Measurements from ENCODE around the gene C12orf54.
"Not testable (repeated sequence)": the region's sequence is repeated elsewhere in the genome, so short reads cannot be mapped to it uniquely, and the experiment has no call there.

Gene C12orf54

GRCh38 chr12:48482198-48482597 lies at the start of gene C12orf54:
C12orf54 (plus strand) TSS chr12:48482498; CDS start chr12:48483297, 799 bp downstream.
- no peak for DNase-seq

DNA sequence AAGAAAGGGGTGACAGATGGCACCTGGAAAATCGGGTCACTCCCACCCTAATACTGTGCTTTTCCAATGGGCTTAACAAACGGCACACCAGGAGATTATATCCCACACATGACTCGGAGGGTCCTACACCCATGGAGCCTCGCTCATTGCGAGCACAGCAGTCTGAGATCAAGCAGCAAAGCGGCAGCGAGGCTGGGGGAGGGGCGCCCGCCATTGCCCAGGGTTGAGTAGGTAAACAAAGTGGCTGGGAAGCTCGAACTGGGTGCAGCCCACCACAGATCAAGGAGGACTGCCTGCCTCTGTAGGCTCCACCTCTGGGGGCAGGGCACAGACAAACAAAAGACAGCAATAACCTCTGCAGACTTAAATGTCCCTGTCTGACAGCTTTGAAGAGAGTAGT lies 48.3 kb upstream of the C12orf54 start:
- not testable (repeated sequence) for DNase-seq

GRCh38 chr12:48441069-48441468 lies 41.2 kb upstream of the C12orf54 start:
- no peak for DNase-seq

- DNase-seq, result no peak
Measured at GRCh38 chr12:48442179-48442847, 40.0 kb upstream of the C12orf54 start.

DNA sequence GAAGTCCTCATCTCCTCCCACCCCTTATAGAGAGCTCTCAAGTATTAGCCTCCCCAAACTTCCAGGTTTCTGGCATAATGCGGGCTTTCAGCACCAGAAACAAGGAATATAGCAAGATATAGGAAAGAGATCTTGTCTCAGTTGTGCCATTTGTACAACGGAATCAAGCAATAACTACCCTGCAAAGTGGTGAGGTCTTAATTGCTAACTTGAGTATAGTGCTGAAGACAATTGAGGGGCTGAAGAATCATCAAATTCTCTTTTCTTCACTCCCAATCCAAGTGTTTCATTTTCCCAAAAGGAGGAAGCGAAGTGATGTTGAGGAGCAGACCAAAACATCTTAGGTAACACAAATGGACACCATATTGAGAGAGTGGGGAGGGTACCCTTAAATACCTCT lies 36.8 kb upstream of the C12orf54 start:
- DNase-seq, result no peak

- no peak for DNase-seq
Measured at GRCh38 chr12:48446161-48446776, 36.0 kb upstream of the C12orf54 start.

GRCh38 chr12:48447755-48448154 lies 34.5 kb upstream of the C12orf54 start:
- DNase-seq, result no peak

GRCh38 chr12:48451372-48451771 lies 30.9 kb upstream of the C12orf54 start:
- DNase-seq, result no peak

- not testable (repeated sequence) for DNase-seq
Measured at GRCh38 chr12:48452961-48453360, 29.3 kb upstream of the C12orf54 start.

DNA sequence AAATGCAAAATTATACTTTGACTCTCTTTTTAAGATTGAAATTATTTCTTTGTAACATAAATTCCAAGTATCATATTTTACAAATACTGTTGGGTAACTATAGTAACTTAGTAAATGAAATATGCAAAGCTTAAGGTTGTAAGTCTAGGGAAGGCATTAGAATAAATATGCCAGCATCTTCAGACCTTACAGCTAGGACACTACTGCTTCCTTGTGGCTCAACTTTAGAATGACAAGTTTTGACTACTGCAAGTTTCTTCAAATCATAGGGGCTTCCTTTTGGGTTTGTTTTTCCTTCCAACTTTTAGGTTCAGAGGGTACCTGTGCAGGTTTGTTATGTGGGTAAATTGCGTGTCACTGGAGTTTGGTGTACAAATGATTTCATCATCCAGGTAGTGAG lies 27.6 kb upstream of the C12orf54 start:
- DNase-seq, result no peak

- DNase-seq, result no peak
Measured at GRCh38 chr12:48455116-48455515, 27.2 kb upstream of the C12orf54 start.

- no peak for DNase-seq
Measured at GRCh38 chr12:48459259-48459658, 23.0 kb upstream of the C12orf54 start.

- not testable (repeated sequence) for DNase-seq
Measured at GRCh38 chr12:48469027-48469426, 13.3 kb upstream of the C12orf54 start.

DNA sequence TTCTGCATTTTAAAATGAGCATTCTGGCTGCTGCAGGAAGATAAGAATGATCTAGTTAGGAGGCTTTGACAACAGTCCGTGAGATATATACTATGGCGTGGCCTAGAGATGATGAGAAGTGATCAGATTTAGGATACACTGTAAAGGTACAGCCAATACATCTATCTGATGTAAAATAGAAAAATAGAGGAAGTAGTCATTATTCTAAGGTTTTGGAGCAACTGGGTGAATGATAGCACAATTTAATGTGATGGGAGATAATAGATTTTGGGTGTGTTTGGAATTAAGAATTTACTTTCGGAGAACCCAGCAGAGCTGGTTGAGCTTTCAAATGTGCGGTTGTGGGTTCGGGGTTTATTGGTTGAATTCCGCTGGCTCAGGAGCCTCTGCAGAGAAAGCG lies 10.0 kb upstream of the C12orf54 start, which contains the start of gene ANP32D:
TSS of gene ANP32D (plus strand) at position 301 of the 400 bp plus-strand sequence. CDS start 106 bp downstream, outside the sequence.
- DNase-seq, result no peak

DNA sequence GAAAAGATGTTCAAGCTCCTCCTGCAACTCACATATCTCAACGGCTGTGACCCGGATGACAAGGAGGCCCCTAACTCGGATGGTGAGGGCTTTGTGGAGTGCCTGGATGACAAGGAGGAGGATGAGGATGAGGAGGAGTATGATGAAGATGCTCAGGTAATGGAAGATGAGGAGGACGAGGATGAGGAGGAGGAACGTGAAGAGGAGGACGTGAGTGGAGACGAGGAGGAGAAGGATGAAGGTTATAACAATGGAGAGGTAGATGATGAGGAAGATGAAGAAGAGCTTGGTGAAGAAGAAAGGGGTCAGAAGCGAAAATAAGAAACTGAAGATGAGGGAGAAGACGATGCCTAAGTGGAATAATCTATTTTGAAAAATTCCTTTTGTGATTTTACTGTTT lies 9.2 kb upstream of the C12orf54 start:
- no peak for DNase-seq

GRCh38 chr12:48474497-48474896 lies 7.8 kb upstream of the C12orf54 start:
- not testable (repeated sequence) for DNase-seq

GRCh38 chr12:48482930-48483329 lies 632 bp downstream of the C12orf54 start:
- no peak for DNase-seq

- no peak for DNase-seq
Measured at GRCh38 chr12:48486261-48486660, 4.0 kb downstream of the C12orf54 start.

DNA sequence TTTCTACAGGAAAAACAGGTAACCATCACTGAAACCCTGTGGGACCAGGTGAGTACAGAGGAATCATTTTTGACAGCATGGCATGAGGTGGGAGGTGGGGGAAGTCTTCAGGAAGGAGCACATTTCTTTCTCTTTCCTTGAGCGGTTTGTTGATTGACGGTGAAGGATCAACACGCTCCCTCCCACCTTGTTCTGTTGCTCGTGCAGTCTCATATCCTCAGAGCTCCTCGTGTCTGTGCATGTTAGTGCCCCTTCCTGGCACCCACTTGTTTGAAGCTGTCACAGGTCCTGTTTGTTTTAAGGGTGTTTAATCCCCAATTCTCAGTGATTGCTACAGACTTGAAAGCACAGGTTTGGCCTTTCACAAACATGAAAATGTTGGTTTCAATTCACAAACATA lies 4.4 kb downstream of the C12orf54 start:
- DNase-seq, result no peak

- no peak for DNase-seq
Measured at GRCh38 chr12:48489012-48489411, 6.7 kb downstream of the C12orf54 start.

GRCh38 chr12:48489456-48489855 lies 7.2 kb downstream of the C12orf54 start:
- DNase-seq, result not testable (repeated sequence)

DNA sequence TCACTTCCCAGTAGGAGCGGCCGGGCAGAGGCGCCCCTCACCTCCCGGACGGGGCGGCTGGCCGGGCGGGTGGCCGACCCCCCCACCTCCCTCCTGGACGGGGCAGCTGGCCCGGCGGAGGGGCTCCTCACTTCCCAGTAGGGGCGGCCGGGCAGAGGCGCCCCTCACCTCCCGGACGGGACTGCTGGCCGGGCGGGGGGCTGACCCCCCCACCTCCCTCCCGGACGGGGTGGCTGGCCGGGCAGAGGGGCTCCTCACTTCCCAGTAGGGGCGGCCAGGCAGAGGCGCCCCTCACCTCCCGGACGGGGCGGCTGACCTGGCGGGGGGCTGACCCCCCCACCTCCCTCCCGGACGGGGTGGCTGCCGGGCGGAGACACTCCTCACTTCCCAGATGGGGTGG lies 18.0 kb downstream of the C12orf54 start:
- DNase-seq, result not testable (repeated sequence)

DNA sequence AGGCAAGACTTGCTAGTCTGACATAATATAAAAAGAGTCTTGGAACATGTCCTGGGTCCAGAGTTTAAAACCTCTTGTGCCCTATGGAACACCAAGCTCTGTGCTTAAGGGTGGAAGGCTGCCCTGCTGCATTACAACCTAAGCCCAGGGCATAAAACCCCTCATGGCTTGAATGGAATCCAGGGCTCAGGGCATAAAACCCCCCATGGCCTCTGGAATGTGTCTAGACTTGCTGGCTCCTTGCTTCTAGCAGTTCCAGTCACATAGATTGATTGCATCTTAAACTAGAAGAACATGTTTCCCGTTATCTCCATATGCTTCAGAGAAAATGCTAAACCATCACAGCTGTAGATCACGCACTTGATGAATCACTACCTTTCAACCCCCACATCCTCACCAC lies 24.5 kb downstream of the C12orf54 start:
- DNase-seq, result not testable (repeated sequence)

GRCh38 chr12:48508987-48509386 lies 26.7 kb downstream of the C12orf54 start:
- no peak for DNase-seq

DNA sequence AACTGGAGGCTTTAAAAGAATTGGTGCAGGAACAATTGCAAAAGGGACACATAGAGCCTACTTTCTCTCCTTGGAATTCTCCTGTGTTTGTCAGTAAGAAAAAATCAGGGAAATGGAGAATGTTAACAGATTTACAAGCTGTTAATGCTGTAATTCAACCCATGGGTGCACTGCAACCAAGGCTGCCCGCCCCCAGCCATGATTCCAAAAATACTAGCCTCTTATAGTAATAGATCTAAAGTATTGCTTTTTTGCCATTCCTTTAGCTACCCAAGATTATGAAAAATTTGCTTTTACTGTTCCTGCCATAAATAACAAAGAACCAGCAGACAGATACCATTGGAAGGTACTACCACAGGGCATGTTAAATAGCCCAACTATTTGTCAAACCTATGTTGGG lies 27.8 kb downstream of the C12orf54 start:
- no peak for DNase-seq
